Measurements from ENCODE around the gene MARVELD1.

Gene MARVELD1

GRCh38 chr10:97724341-97724941 lies 10.9 kb downstream of the MARVELD1 start:
- no peak for DNase-seq

- no peak for DNase-seq
Observed at GRCh38 chr10:97726636-97727178, 13.2 kb downstream of the MARVELD1 start.

GRCh38 chr10:97729014-97729413 lies 15.5 kb downstream of the MARVELD1 start:
- DNase-seq: no peak

- peak; percentile 38 for DNase-seq
Observed at GRCh38 chr10:97731346-97732051, 18.0 kb downstream of the MARVELD1 start.

- no peak for DNase-seq
Observed at GRCh38 chr10:97732052-97732359, 18.5 kb downstream of the MARVELD1 start.

- no peak for DNase-seq
Observed at GRCh38 chr10:97733256-97733655, 19.7 kb downstream of the MARVELD1 start.

GRCh38 chr10:97734021-97734420 lies 20.5 kb downstream of the MARVELD1 start:
- no peak for DNase-seq

GRCh38 chr10:97736403-97736901 lies 22.9 kb downstream of the MARVELD1 start:
- no peak for DNase-seq

GRCh38 chr10:97736902-97737769 lies 23.6 kb downstream of the MARVELD1 start, which contains the start of gene ZFYVE27:
Gene ZFYVE27 (plus strand): TSS chr10:97737128. CDS start chr10:97738478, 1,350 bp downstream.
- DNase-seq: peak; percentile 96

GRCh38 chr10:97737770-97738265 lies 24.3 kb downstream of the MARVELD1 start:
- no peak for DNase-seq

- no peak for DNase-seq
Observed at GRCh38 chr10:97738616-97739015, 25.1 kb downstream of the MARVELD1 start.

- no peak for DNase-seq
Observed at GRCh38 chr10:97740613-97741012, 27.1 kb downstream of the MARVELD1 start.

GRCh38 chr10:97743169-97743943 lies 29.8 kb downstream of the MARVELD1 start:
- no peak for DNase-seq

- no peak for DNase-seq
Observed at GRCh38 chr10:97744405-97745035, 31.0 kb downstream of the MARVELD1 start.

- no peak for DNase-seq
Observed at GRCh38 chr10:97747573-97747972, 34.0 kb downstream of the MARVELD1 start.

GRCh38 chr10:97748116-97748515 lies 34.6 kb downstream of the MARVELD1 start:
- DNase-seq: no peak

GRCh38 chr10:97752956-97753355 lies 39.4 kb downstream of the MARVELD1 start:
- DNase-seq: no peak

GRCh38 chr10:97754726-97755125 lies 41.2 kb downstream of the MARVELD1 start:
- no peak for DNase-seq

- DNase-seq: no peak
Observed at GRCh38 chr10:97755718-97756117, 42.2 kb downstream of the MARVELD1 start.

GRCh38 chr10:97757471-97757870 lies 43.9 kb downstream of the MARVELD1 start:
- no peak for DNase-seq

- DNase-seq: peak; percentile 60
Observed at GRCh38 chr10:97759158-97759887, 45.8 kb downstream of the MARVELD1 start.

Data from activated T-cell treated with anti-CD3 and anti-CD28 coated beads, Interleukin-2, amount 50 U/mL, for 1 hour (primary cell).